Endothelial cell of umbilical vein (primary cell): ENCODE results near the gene CCL7. TPM values are rescaled to one million over a fixed set of nuclear protein-coding genes. Genes with fewer than 3 reads are reported as not detected.

ENCODE experiments used
- BruUV-seq: library from RNA; stranded (reverse); fragments of 400-500 nt; replicated peaks from 2 replicates; lab custom pipeline; 2021; lab: Mats Ljungman, UMichigan
- CTCF ChIA-PET: fragments of 300-600, 350-600 bp; sonication (Branson Sonifier 250); formaldehyde crosslinking; loops from one replicate; lab custom pipeline; 2021; ENCODE audit warnings: antibody characterized with exemption, inconsistent platforms; lab: Charles Lee
- POLR2A ChIA-PET: fragments of 300-600, 350-600 bp; sonication (Branson Sonifier 250); formaldehyde crosslinking; loops from one replicate; lab custom pipeline; 2021; ENCODE audit warnings: antibody characterized with exemption, inconsistent platforms; lab: Charles Lee
- DNase-seq: peaks from one replicate; pipeline ENCODE4 v3.0.0-alpha.2; 2011; ENCODE audit warnings: low read depth, low spot score
- FAIRE-seq: peaks from 2 replicates; lab custom pipeline; 2011; peaks lifted over from hg19 to GRCh38; lab: Jason Lieb, UNC
- H2AFZ ChIP-seq: 2 replicates; pipeline ENCODE4 v1.6.0; 2012; ENCODE audit warnings: low read depth, low read length, control low read depth, inconsistent platforms
- H3K27ac ChIP-seq: 2 replicates; pipeline ENCODE4 v1.5.1; 2011; ENCODE audit warnings: low read depth, mild to moderate bottlenecking, control low read depth, low read length, moderate library complexity; ENCODE audit not compliant: insufficient read depth
- H3K27me3 ChIP-seq, 2 experiments: 2 replicates each; pipeline versions ENCODE4 v1.6.0 to v1.6.1; 2011; ENCODE audit warnings: low read length in 2 of 2, mixed read lengths in 1 of 2; ENCODE audit not compliant: control insufficient read depth in 2 of 2, insufficient read depth in 2 of 2
- H3K36me3 ChIP-seq, 2 experiments: 2 replicates in 1 of 2; 3 replicates in 1 of 2; pipeline ENCODE4 v1.5.1; 2011; ENCODE audit warnings: low read length in 2 of 2, mild to moderate bottlenecking in 1 of 2, moderate library complexity in 1 of 2; ENCODE audit not compliant: control insufficient read depth in 2 of 2, insufficient read depth in 2 of 2; ENCODE audit errors: extremely low read depth in 1 of 2
- H3K4me1 ChIP-seq: 3 replicates; pipeline ENCODE4 v1.5.1; 2011; ENCODE audit warnings: mild to moderate bottlenecking, low read length; ENCODE audit not compliant: control insufficient read depth, insufficient read depth; ENCODE audit errors: extremely low read depth
- H3K4me2 ChIP-seq: 2 replicates; pipeline ENCODE4 v1.6.1; 2011; ENCODE audit warnings: low read length, control low read depth, mixed read lengths; ENCODE audit not compliant: insufficient read depth
- H3K4me3 ChIP-seq, 3 experiments: fragments of 200-600 bp in 1 of 3; sonication (generic), shearing (Covaris generic) in 1 of 3; replicated peaks in 1 of 3; 2 replicates each; pipeline ENCODE4 v1.5.1; 2011 to 2016; ENCODE audit warnings: control low read depth in 3 of 3, low read length in 3 of 3, mild to moderate bottlenecking in 2 of 3, inconsistent platforms in 1 of 3, low read depth in 1 of 3, moderate library complexity in 1 of 3; ENCODE audit not compliant: insufficient read depth in 1 of 3
- H3K79me2 ChIP-seq: 2 replicates; pipeline ENCODE4 v1.6.0; 2012; ENCODE audit warnings: low read length, inconsistent platforms; ENCODE audit not compliant: control insufficient read depth, insufficient read depth
- H3K9ac ChIP-seq: replicated peaks from 2 replicates; pipeline ENCODE3; 2011; ENCODE audit warnings: low read length, control low read depth; ENCODE audit not compliant: insufficient read depth; ENCODE audit errors: extremely low read depth
- H3K9me1 ChIP-seq: replicated peaks from 3 replicates; pipeline ENCODE4 v1.6.0; 2011; ENCODE audit warnings: mild to moderate bottlenecking, low read length; ENCODE audit not compliant: control insufficient read depth, insufficient read depth; ENCODE audit errors: extremely low read depth
- H3K9me3 ChIP-seq: replicated peaks from 2 replicates; pipeline ENCODE4 v1.5.1; 2012; ENCODE audit warnings: low read length, inconsistent platforms; ENCODE audit not compliant: control insufficient read depth, insufficient read depth
- H4K20me1 ChIP-seq: replicated peaks from 2 replicates; pipeline ENCODE3; 2011; ENCODE audit warnings: mild to moderate bottlenecking, low read length; ENCODE audit not compliant: control insufficient read depth, insufficient read depth; ENCODE audit errors: extremely low read depth
- CTCF ChIP-seq, 2 donors: IDR thresholded peaks; 1 replicate in 1 of 2; 2 replicates in 1 of 2; pipeline ENCODE4 v1.5.1; 2011; ENCODE audit warnings: low read length in 2 of 2, mild to moderate bottlenecking in 2 of 2, moderate library complexity in 2 of 2, control low read depth in 1 of 2, inconsistent platforms in 1 of 2, low read depth in 1 of 2; ENCODE audit not compliant: insufficient read depth in 1 of 2; ENCODE audit errors: extremely low read depth in 1 of 2
- EZH2 ChIP-seq: IDR thresholded peaks from 2 replicates; pipeline ENCODE4 v1.6.1; 2012; ENCODE audit warnings: borderline replicate concordance, low read depth, mild to moderate bottlenecking, moderate library complexity, low read length, inconsistent platforms; ENCODE audit not compliant: severe bottlenecking
- FOS ChIP-seq: IDR thresholded peaks from 2 replicates; pipeline ENCODE4 v1.6.1; 2011; ENCODE audit warnings: mild to moderate bottlenecking, low read length, moderate library complexity, borderline replicate concordance; ENCODE audit not compliant: insufficient read depth
- GATA2 ChIP-seq: IDR thresholded peaks from 2 replicates; pipeline ENCODE4 v1.7.0; 2011; ENCODE audit warnings: low read depth, mild to moderate bottlenecking, moderate library complexity, mixed read lengths, low read length; ENCODE audit not compliant: insufficient read length, insufficient read depth
- JUN ChIP-seq: IDR thresholded peaks from 2 replicates; pipeline ENCODE4 v1.6.1; 2011; ENCODE audit warnings: borderline replicate concordance, low read depth; ENCODE audit not compliant: insufficient read length, insufficient read depth
- MAX ChIP-seq: IDR thresholded peaks from 2 replicates; pipeline ENCODE4 v1.6.1; 2011; ENCODE audit not compliant: insufficient read depth, insufficient read length
- MYC ChIP-seq: IDR thresholded peaks from one replicate; pipeline ENCODE4 v1.6.1; 2011; ENCODE audit warnings: mild to moderate bottlenecking, low read depth, low read length
- POLR2A ChIP-seq: IDR thresholded peaks from 2 replicates; pipeline ENCODE4 v1.6.1; 2012; ENCODE audit warnings: low read depth, mild to moderate bottlenecking, control low read depth, low read length
- POLR2AphosphoS5 ChIP-seq: IDR thresholded peaks from 2 replicates; pipeline ENCODE4 v1.6.1; 2012; ENCODE audit warnings: low read depth, mild to moderate bottlenecking, control low read depth, low read length, moderate library complexity; ENCODE audit not compliant: insufficient read depth
- dilution Hi-C: fragments of 300-500 bp; cut with MboI; formaldehyde crosslinking; loops from one replicate; pipeline ENCODE4 v1.15.0; 2019; ENCODE audit warnings: low sequenced_read_pairs; ENCODE audit not compliant: extremely low pct_ligation_motif_present
- intact Hi-C: fragments of 100-400 bp; cut with micrococcal nuclease; formaldehyde crosslinking; loops from one replicate; pipeline ENCODE4 v1.10.0; 2022
- polyA plus RNA-seq, 4 experiments: library from polyadenylated mRNA; depleted of rRNA in 3 of 4; stranded (reverse) in 3 of 4; unstranded in 1 of 4; fragments of >200 nt; gene quantifications; 2 replicates each; pipeline versions ENCODE4 v1.2.1 to v1.2.3, GENCODE V29; 2011 to 2012; ENCODE audit warnings: missing spikeins in 1 of 4
- total RNA-seq: library from RNA; stranded (reverse); gene quantifications from 2 replicates; pipeline ENCODE4 v1.2.3, GENCODE V29; 2021

The CCL7 gene
- total and polyA plus RNA-seq, 2 donors (not counting 3 experiments of a cell fraction or from before 2014, with no cell fraction given), result 0.25 TPM; not detected in 1

DNA sequence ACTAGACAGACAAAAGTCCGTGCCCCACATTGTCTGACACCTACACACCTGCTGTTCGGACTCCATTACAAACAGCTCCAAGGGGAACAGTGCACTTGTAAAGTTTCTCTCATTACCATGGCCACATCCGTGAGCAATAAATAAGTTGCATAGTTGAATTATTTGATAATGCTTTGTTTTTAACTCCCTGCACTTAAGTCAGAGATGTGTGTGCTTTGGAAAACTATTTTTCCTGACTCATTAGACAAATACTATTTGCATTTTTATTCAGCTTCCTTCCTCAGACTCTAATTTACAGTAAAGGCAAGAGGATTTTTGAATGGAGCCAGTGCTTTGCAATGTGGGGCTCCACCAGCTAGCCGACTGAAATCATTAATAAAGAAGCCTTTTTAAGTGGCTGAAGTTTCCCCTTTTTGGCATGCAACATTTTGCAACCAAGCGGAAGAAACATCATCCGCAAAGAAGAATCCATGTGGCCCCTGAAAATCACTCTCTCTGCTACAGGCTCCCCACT, 21.5 kb upstream of the CCL7 start:
- peaks cover 66% of the 10 kb centered on the region for H3K4me1 ChIP-seq
- peak; percentile 84 for FAIRE-seq
- H3K4me2 ChIP-seq, result peak overlapping the region; percentile 60
- no TSS peak for BruUV-seq
- peak overlapping the region; percentile 83 for H3K9ac ChIP-seq
- POLR2A ChIA-PET, result interaction anchor here (2.0 to 2.1 kb wide), 2 partner anchors 10 to 13 kb away, joined by 8 to 12 read pairs; no protein-coding TSS in a partner anchor
- no peaks in the 10 kb centered on the region for H3K27me3 ChIP-seq
- no peaks in the 10 kb centered on the region for H4K20me1 ChIP-seq
- TF ChIP-seq FOS (peak; percentile 65), MAX (no peak), POLR2AphosphoS5 (peak; percentile 24), CTCF (IDR thresholded peaks at IDR 0.05; ENCODE audit: extremely low read depth in 1 of 2, insufficient read depth in 1 of 2, low read depth in 1 of 2, low read length in 2 of 2) (no peak), EZH2 (no peak), JUN (peak; percentile 92), MYC (no peak), GATA2 (peak; percentile 27), POLR2A (no peak)
- no peaks in the 10 kb centered on the region for H3K36me3 ChIP-seq
- H3K27ac ChIP-seq, result peak overlapping the region; percentile 99
- no peaks in the 10 kb centered on the region for H3K9me3 ChIP-seq
- DNase-seq, result peak; percentile 92
- dilution Hi-C loops, result no loop called here
- no peak overlapping the region for H3K4me3 ChIP-seq
- intact Hi-C loops, result loop anchor here (1.0 kb wide), 3 partner anchors 10 to 71 kb away; no protein-coding TSS in a partner anchor
- H3K9me1 ChIP-seq, result no peaks in the 10 kb centered on the region
- peak overlapping the region; percentile 22 for H2AFZ ChIP-seq
- no peaks in the 10 kb centered on the region for H3K79me2 ChIP-seq
- CTCF ChIA-PET, result interaction anchor here (0.7 to 3.0 kb wide), 7 partner anchors 10 to 112 kb away, joined by 3 to 18 read pairs (median 4); no protein-coding TSS in a partner anchor
